ENCODE data around the gene CACNA1A.

Gene CACNA1A

GRCh38 chr19:13303381-13304129 is 202.7 kb downstream of the CACNA1A start:
- H3K4me3 ChIP-seq (ENCODE audit: low read length) = no peak overlapping the region
- TF ChIP-seq, protein P1, sequence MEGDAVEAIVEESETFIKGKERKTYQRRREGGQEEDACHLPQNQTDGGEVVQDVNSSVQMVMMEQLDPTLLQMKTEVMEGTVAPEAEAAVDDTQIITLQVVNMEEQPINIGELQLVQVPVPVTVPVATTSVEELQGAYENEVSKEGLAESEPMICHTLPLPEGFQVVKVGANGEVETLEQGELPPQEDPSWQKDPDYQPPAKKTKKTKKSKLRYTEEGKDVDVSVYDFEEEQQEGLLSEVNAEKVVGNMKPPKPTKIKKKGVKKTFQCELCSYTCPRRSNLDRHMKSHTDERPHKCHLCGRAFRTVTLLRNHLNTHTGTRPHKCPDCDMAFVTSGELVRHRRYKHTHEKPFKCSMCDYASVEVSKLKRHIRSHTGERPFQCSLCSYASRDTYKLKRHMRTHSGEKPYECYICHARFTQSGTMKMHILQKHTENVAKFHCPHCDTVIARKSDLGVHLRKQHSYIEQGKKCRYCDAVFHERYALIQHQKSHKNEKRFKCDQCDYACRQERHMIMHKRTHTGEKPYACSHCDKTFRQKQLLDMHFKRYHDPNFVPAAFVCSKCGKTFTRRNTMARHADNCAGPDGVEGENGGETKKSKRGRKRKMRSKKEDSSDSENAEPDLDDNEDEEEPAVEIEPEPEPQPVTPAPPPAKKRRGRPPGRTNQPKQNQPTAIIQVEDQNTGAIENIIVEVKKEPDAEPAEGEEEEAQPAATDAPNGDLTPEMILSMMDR (conservative IDR thresholded peaks at IDR 0.05; ENCODE audit: low read length) = no peak
- no peak for DNase-seq (ENCODE audit: low read depth)

GRCh38 chr19:13302526-13303270 is 203.6 kb downstream of the CACNA1A start:
- no peak overlapping the region for H3K4me3 ChIP-seq (ENCODE audit: low read length)
- TF ChIP-seq, protein P1 (conservative IDR thresholded peaks at IDR 0.05; ENCODE audit: low read length) = no peak
- DNase-seq (ENCODE audit: low read depth) = peak; percentile 24

- TF ChIP-seq, protein P1 (conservative IDR thresholded peaks at IDR 0.05; ENCODE audit: low read length) = no peak
- DNase-seq (ENCODE audit: low read depth) = no peak
- no peak overlapping the region for H3K4me3 ChIP-seq (ENCODE audit: low read length)
Measured at GRCh38 chr19:13301627-13302334, 204.5 kb downstream of the CACNA1A start.

GRCh38 chr19:13300421-13301030 is 205.8 kb downstream of the CACNA1A start:
- no peak for DNase-seq (ENCODE audit: low read depth)
- TF ChIP-seq, protein P1 (conservative IDR thresholded peaks at IDR 0.05; ENCODE audit: low read length) = no peak
- no peak overlapping the region for H3K4me3 ChIP-seq (ENCODE audit: low read length)

- TF ChIP-seq, protein P1 (conservative IDR thresholded peaks at IDR 0.05; ENCODE audit: low read length) = no peak
- no peak for DNase-seq (ENCODE audit: low read depth)
- no peak overlapping the region for H3K4me3 ChIP-seq (ENCODE audit: low read length)
Measured at GRCh38 chr19:13299838-13300237, 206.4 kb downstream of the CACNA1A start.

- TF ChIP-seq, protein P1 (conservative IDR thresholded peaks at IDR 0.05; ENCODE audit: low read length) = no peak
- H3K4me3 ChIP-seq (ENCODE audit: low read length) = no peak overlapping the region
- no peak for DNase-seq (ENCODE audit: low read depth)
Measured at GRCh38 chr19:13298565-13299481, 207.5 kb downstream of the CACNA1A start.

All from AG10803 (cell line).